ENCODE data around the gene PSMD5. TPM values are rescaled to one million over a fixed set of nuclear protein-coding genes. Genes with fewer than 3 reads are reported as not detected.

PSMD5 gene
- polyA plus RNA-seq, 1 donor (not counting 4 experiments of a cell fraction or from before 2014, with no cell fraction given): 55.2 TPM

DNA sequence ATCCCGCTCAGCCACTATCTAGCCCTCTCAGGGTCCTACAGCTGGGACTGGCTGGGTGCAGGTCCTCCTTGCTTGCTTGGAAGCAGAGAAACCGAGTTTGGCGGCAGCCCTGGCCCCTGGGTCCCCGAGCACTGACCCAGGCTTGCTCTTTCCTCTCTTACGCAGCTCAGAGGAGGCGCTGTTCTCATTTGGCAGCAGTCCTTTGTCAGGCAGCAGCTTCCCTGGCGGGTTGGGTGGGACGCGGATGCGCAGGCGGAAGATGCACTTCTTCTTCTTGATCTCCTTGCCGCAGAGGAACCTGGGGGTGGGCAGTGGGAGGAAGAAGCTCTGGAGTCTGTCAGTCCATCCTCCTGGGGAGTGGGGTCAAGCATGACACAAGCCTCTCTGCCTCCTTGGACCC lies 19.7 kb upstream of the PSMD5 start:
- FAIRE-seq: no peak
- H2AFZ ChIP-seq (ENCODE audit: control insufficient read depth, low read length): no peak overlapping the region
- no peaks in the 10 kb centered on the region for H3K9me1 ChIP-seq (ENCODE audit: control insufficient read depth, extremely low read depth, insufficient read depth, low read length)

GRCh38 chr9:120861935-120862334 lies 19.2 kb upstream of the PSMD5 start:
- no peaks in the 10 kb centered on the region for H3K27me3 ChIP-seq (ENCODE audit: control insufficient read depth, extremely low read depth, insufficient read depth, low read length)
- H3K36me3 ChIP-seq (ENCODE audit: control insufficient read depth in 2 of 2, extremely low read depth in 1 of 2, insufficient read depth in 2 of 2, low read length in 2 of 2): peaks cover 5 to 34% of the 10 kb centered on the region in 2 experiments
- no peaks in the 10 kb centered on the region for H3K9me1 ChIP-seq (ENCODE audit: control insufficient read depth, extremely low read depth, insufficient read depth, low read length)
- no peaks in the 10 kb centered on the region for H3K9me3 ChIP-seq (ENCODE audit: control insufficient read depth, low read depth, low read length)
- H3K4me3 ChIP-seq (ENCODE audit: control insufficient read depth in 2 of 3, extremely low read depth in 1 of 3, insufficient read depth in 2 of 3, low read depth in 1 of 3, low read length in 3 of 3): no peak overlapping the region
- no peaks in the 10 kb centered on the region for H3K79me2 ChIP-seq (ENCODE audit: control insufficient read depth, insufficient read depth, low read length)
- H3K9ac ChIP-seq (ENCODE audit: control insufficient read depth, extremely low read depth, insufficient read depth, low read length): no peak overlapping the region
- no peak overlapping the region for H3K27ac ChIP-seq (ENCODE audit: control insufficient read depth, insufficient read depth, low read length)
- no peak overlapping the region for H3K4me2 ChIP-seq (ENCODE audit: control insufficient read depth, extremely low read depth, insufficient read depth, low read depth, low read length)
- no peak for TF ChIP-seq EZH2 (IDR thresholded peaks at IDR 0.05; ENCODE audit: low read length)
- no peaks in the 10 kb centered on the region for H4K20me1 ChIP-seq (ENCODE audit: control insufficient read depth, extremely low read depth, insufficient read depth, low read length)
- no peaks in the 10 kb centered on the region for H3K4me1 ChIP-seq (ENCODE audit: control insufficient read depth, extremely low read depth, insufficient read depth, low read length)
- no peak for DNase-seq (ENCODE audit: low read depth, low spot score)
- dilution Hi-C loops (cut with MboI; ENCODE audit: extremely low pct_ligation_motif_present, low sequenced_read_pairs): no loop called here
- no peak overlapping the region for H2AFZ ChIP-seq (ENCODE audit: control insufficient read depth, low read length)
- FAIRE-seq: no peak

More for the DNA sequence above, 19.7 kb upstream of the PSMD5 start:
- DNase-seq (ENCODE audit: low read depth, low spot score): no peak
- H3K4me2 ChIP-seq (ENCODE audit: control insufficient read depth, extremely low read depth, insufficient read depth, low read depth, low read length): no peak overlapping the region
- H3K9ac ChIP-seq (ENCODE audit: control insufficient read depth, extremely low read depth, insufficient read depth, low read length): no peak overlapping the region
- H3K79me2 ChIP-seq (ENCODE audit: control insufficient read depth, insufficient read depth, low read length): no peaks in the 10 kb centered on the region
- H3K27ac ChIP-seq (ENCODE audit: control insufficient read depth, insufficient read depth, low read length): no peak overlapping the region
- TF ChIP-seq EZH2 (IDR thresholded peaks at IDR 0.05; ENCODE audit: low read length): no peak
- dilution Hi-C loops (cut with MboI; ENCODE audit: extremely low pct_ligation_motif_present, low sequenced_read_pairs): no loop called here
- no peaks in the 10 kb centered on the region for H3K9me3 ChIP-seq (ENCODE audit: control insufficient read depth, low read depth, low read length)
- no peaks in the 10 kb centered on the region for H3K27me3 ChIP-seq (ENCODE audit: control insufficient read depth, extremely low read depth, insufficient read depth, low read length)
- H3K36me3 ChIP-seq (ENCODE audit: control insufficient read depth in 2 of 2, extremely low read depth in 1 of 2, insufficient read depth in 2 of 2, low read length in 2 of 2): peaks cover 5 to 35% of the 10 kb centered on the region in 2 experiments
- H4K20me1 ChIP-seq (ENCODE audit: control insufficient read depth, extremely low read depth, insufficient read depth, low read length): no peaks in the 10 kb centered on the region
- no peak overlapping the region for H3K4me3 ChIP-seq (ENCODE audit: control insufficient read depth in 2 of 3, extremely low read depth in 1 of 3, insufficient read depth in 2 of 3, low read depth in 1 of 3, low read length in 3 of 3)
- H3K4me1 ChIP-seq (ENCODE audit: control insufficient read depth, extremely low read depth, insufficient read depth, low read length): no peaks in the 10 kb centered on the region

- Histone ChIP-seq H3K4me2 (ENCODE audit: control insufficient read depth, extremely low read depth, insufficient read depth, low read depth, low read length) (no peak overlapping the region), H3K9me1 (ENCODE audit: control insufficient read depth, extremely low read depth, insufficient read depth, low read length) (no peaks in the 10 kb centered on the region), H3K27ac (ENCODE audit: control insufficient read depth, insufficient read depth, low read length) (no peak overlapping the region), H4K20me1 (ENCODE audit: control insufficient read depth, extremely low read depth, insufficient read depth, low read length) (no peaks in the 10 kb centered on the region), H2AFZ (ENCODE audit: control insufficient read depth, low read length) (no peak overlapping the region), H3K9me3 (ENCODE audit: control insufficient read depth, low read depth, low read length) (no peaks in the 10 kb centered on the region), H3K4me3 (ENCODE audit: control insufficient read depth in 2 of 3, extremely low read depth in 1 of 3, insufficient read depth in 2 of 3, low read depth in 1 of 3, low read length in 3 of 3) (no peak overlapping the region), H3K27me3 (ENCODE audit: control insufficient read depth, extremely low read depth, insufficient read depth, low read length) (no peaks in the 10 kb centered on the region), H3K9ac (ENCODE audit: control insufficient read depth, extremely low read depth, insufficient read depth, low read length) (no peak overlapping the region), H3K4me1 (ENCODE audit: control insufficient read depth, extremely low read depth, insufficient read depth, low read length) (no peaks in the 10 kb centered on the region), H3K79me2 (ENCODE audit: control insufficient read depth, insufficient read depth, low read length) (no peaks in the 10 kb centered on the region), H3K36me3 (ENCODE audit: control insufficient read depth in 2 of 2, extremely low read depth in 1 of 2, insufficient read depth in 2 of 2, low read length in 2 of 2) (peaks cover 5 to 19% of the 10 kb centered on the region in 2 experiments)
- dilution Hi-C loops (cut with MboI; ENCODE audit: extremely low pct_ligation_motif_present, low sequenced_read_pairs): no loop called here
- TF ChIP-seq, protein P1, sequence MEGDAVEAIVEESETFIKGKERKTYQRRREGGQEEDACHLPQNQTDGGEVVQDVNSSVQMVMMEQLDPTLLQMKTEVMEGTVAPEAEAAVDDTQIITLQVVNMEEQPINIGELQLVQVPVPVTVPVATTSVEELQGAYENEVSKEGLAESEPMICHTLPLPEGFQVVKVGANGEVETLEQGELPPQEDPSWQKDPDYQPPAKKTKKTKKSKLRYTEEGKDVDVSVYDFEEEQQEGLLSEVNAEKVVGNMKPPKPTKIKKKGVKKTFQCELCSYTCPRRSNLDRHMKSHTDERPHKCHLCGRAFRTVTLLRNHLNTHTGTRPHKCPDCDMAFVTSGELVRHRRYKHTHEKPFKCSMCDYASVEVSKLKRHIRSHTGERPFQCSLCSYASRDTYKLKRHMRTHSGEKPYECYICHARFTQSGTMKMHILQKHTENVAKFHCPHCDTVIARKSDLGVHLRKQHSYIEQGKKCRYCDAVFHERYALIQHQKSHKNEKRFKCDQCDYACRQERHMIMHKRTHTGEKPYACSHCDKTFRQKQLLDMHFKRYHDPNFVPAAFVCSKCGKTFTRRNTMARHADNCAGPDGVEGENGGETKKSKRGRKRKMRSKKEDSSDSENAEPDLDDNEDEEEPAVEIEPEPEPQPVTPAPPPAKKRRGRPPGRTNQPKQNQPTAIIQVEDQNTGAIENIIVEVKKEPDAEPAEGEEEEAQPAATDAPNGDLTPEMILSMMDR (optimal IDR thresholded peaks at IDR 0.05 in 1 of 3, IDR thresholded peaks at IDR 0.05 in 1 of 3, conservative IDR thresholded peaks at IDR 0.05 in 1 of 3; ENCODE audit: extremely low read depth in 1 of 3, insufficient read depth in 2 of 3, low read length in 3 of 3): no peak
- TF ChIP-seq EZH2 (IDR thresholded peaks at IDR 0.05; ENCODE audit: low read length): no peak
- DNase-seq (ENCODE audit: low read depth, low spot score) (no peak), FAIRE-seq (no peak)
Measured at GRCh38 chr9:120860083-120860482, 17.4 kb upstream of the PSMD5 start.
